VCaP (cell line): ENCODE results near the gene CYP2W1.

ENCODE experiments used
- H3K27ac ChIP-seq: fragments of 450-650 bp; 2 replicates; pipeline ENCODE4 v1.5.1; 2017
- TF ChIP-seq, protein P1 (sequence below): fragments of 450-650 bp; conservative IDR thresholded peaks from 2 replicates; pipeline ENCODE4 v1.5.1; 2017; ENCODE audit warnings: mild to moderate bottlenecking, moderate library complexity

The CYP2W1 gene

DNA sequence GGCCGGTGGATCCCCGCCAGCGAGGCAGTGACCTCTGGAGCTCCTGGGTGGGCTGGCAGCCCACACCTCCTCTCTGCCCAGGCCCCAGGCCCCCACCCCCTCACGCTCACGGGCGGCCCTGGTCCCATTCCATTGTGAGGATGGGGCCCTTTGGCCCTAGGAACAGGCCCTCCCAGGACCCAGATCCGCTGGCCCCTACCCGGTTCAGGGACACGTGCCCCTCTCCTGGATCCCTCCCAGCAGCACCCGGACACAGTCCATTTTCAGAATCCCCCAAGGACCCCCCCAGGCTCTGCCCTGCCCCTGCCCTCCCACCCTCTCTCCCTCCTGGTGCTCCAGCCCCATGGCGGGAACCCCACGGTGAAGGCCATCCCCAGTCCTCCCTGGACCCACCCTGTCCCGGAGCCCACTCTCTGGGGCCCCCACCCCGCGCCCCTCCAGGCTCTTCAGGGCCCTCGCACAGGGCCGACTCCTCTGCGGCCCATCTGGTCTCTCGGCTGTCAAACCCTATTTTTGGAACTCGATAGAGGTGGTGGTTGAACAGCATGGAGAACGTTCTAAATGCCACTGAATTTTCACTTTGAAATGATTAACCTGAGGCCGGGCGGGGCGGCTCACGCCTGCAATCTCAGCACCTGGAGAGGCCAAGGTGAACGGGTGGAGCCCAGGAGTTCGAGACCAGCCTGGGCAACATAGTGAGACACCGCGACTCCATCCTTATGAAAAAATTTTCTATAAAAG lies 36.6 kb upstream of the CYP2W1 start:
- TF ChIP-seq, protein P1, sequence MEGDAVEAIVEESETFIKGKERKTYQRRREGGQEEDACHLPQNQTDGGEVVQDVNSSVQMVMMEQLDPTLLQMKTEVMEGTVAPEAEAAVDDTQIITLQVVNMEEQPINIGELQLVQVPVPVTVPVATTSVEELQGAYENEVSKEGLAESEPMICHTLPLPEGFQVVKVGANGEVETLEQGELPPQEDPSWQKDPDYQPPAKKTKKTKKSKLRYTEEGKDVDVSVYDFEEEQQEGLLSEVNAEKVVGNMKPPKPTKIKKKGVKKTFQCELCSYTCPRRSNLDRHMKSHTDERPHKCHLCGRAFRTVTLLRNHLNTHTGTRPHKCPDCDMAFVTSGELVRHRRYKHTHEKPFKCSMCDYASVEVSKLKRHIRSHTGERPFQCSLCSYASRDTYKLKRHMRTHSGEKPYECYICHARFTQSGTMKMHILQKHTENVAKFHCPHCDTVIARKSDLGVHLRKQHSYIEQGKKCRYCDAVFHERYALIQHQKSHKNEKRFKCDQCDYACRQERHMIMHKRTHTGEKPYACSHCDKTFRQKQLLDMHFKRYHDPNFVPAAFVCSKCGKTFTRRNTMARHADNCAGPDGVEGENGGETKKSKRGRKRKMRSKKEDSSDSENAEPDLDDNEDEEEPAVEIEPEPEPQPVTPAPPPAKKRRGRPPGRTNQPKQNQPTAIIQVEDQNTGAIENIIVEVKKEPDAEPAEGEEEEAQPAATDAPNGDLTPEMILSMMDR, result no peak

DNA sequence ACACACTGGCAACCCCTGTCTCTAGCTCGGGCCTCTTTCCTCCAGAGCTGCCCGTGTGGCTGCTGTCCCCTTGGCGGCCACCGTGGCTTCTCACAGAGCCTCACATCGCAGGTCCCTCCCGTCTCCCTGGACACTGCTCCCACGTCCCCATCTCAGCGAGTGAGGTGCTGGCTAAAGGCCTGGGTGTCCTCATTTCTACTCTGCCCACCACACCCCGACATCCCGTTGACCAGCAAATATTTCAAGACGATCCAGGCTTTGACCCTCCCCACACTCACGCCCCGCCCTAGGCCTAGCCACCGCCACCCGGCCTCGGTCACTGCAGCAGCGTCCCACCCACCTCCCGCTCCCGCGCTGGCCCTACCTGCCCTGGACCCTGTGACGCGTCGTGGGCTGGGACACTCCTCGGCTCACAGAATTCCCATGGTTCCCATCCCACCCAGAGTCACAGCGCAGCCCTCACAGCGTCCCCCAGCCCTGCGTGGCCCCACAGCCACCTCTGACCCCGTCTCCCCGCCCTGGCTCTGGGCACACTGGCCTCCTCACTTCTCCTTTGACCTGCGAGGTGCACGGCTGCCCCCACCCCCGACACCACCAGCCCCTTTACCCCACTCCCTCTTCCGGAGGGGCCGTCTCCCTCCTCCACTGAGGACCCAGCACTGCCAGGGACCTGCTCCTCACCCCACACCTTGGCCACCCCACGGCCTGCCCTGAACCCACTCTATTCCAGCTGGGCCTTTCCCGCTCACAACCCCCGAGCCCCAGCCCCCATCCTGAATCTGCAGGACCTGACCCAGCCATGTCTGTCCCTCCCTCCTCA lies 35.4 kb upstream of the CYP2W1 start:
- H3K27ac ChIP-seq, result no peak overlapping the region
- TF ChIP-seq, protein P1, result no peak

More for the DNA sequence above, 36.6 kb upstream of the CYP2W1 start:
- no peak overlapping the region for H3K27ac ChIP-seq

DNA sequence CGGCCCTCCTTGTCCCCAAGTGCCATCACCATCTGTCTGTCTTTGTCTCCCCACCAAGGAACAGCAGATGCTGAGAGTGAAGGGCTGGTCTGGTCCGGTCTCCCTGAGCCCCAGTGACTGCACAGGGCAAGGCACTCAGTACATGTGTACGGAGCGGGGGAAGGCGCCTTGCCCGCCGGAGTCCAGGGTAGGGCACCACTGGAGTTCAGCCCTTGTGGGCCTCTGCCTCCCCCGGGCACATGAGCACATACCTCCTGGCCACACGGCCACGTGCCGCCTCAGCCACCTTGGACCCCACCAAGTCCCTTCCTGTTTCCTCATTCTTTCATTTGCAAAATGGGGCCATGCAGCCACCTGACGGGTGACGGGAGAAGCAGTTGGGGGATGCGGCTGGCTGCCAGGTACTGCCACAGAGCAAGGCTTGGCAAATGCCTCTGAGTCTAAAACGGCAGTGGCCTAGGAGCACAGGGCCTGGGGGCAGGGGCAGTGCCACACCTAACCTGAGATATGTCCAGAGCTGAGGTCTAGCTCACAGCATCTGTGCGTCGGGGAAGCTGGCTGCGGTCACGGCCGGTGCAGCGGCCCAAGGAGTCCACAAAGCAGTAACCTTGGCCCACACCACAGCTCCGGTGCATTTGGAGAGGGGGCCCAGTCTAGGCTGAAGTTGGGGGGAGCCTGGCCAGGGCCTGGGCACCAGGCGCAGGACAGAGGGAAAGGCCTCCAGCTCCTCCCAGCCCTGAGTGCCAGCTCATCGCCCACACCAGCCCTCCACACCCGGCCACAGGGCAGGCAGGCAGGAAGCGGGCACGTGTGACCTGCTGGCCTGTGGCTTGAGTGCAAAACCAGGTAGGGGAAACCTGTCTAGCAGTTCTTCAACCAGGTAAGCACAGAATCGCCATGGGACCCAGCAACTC lies 33.7 kb upstream of the CYP2W1 start:
- H3K27ac ChIP-seq, result no peak overlapping the region
- TF ChIP-seq, protein P1, result no peak

DNA sequence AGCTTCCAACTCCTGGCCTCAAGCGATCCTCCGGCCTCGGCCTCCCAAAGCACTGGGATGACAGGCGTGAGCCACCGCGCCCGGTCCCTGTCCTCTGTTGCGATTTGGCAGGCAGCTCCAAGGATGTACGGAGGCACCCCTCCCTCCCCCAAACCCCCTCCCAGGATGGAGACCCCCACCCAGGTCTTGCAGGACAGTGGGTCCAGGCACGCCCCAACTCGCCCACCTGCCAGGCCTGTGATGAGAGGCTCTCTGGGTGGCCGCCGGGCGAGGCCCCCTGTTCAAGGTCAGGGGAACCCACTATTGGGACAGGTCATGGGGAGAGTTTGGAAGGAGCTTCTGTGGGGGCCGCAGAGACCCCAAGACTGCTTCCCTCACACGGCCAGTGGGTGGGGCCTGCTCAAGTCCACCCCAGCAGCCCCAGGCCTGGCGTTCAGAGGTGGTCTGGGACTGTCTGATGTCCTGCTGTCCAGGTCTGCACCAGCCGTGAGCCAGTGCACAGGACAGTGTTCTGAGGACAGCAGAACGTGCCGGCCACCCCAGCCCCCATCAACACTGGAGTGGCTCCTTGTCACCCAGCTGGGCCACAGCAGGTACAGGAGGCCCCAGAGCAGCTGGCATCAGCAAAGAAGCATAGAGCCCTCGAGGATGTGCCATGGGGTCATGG lies 31.0 kb upstream of the CYP2W1 start:
- TF ChIP-seq, protein P1, result no peak
- H3K27ac ChIP-seq, result no peak overlapping the region

DNA sequence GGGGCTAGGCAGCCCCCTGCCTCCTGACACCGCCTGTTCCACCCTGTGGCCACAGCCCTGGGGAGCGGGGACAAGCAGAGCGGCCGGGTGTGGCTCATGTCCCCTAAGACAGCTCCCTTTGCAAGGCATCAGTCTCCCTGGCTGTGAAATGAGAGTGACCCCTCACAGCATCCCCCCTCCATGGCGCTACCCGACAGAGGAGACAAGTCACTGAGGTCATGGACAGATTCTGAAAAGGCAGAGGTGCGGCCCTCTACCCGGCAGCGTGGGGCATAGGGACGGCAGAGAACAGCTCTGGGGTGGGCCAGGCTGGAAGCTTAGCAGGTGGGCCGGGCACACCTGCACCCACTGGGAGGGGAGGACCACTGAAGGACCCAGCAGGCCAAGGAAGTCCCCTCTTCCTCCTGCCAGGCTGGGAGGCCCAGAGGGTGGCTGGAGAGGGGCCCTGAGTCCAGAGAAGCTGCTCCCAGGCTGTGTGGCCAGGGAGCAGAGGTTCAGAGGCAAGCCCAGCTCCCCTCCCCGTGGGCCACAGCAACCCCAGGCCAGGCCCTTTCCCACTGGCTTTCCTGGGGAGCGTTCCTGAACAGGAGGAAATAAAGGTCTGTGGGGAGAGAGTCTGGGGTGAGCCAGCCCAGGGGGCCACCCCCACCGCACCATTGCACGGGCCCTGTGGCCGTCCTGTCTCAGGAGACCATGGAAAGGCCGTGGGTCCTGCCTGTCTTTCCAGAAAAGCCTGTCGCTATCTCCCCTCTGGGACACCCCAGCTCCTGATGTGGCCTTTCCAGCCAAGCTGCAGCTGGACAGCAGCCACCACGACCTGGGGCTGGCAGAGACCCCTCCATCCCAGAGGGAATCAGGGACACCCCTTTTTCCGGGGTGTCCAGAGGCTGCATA lies 30.2 kb upstream of the CYP2W1 start:
- TF ChIP-seq, protein P1, result no peak
- H3K27ac ChIP-seq, result peak overlapping the region; percentile 65

DNA sequence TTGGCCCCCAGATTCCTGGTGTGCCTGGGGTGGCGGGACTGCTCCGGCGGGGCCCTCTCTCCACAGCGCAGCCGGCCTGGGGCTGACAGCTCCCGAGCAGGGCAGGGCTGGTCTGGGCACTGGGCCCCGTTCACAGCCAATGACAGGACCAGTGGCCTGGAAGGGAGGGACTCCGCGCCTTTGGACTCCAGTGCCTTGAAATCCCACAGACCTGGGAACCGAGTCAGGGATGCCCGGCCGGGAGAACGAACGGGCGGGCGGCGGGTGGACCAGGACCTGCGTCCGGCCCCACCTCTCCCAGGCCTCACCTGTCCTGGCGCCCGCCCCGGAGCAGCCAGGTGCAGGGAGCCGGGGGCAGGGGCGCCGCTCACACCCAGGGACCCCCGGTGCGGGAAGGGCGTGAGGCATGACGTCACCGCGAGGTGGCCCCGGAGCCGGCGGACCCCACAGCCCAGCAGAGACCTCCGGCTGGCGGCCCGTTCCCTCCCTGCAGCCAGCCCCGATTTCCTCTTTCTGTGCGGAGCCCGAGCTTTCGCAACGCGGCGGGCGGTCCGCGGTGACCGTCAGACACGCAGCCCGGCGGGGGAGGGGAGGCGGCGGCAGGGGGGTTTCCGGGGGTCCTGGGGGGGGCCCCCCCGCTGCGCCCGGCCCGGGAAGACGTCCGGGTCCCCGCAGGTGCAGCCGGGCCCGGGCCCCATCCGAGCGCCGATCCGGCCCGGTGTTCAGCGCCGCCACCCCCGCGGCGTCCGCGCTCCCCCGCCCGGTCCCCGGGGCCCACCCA lies 29.2 kb upstream of the CYP2W1 start:
- TF ChIP-seq, protein P1, result no peak
- peak overlapping the region; percentile 65 for H3K27ac ChIP-seq
